OCI-LY1 (cell line): Measurements from ENCODE around the gene PGA4.
"Not testable (repeated sequence)": the region's sequence is repeated elsewhere in the genome, so short reads cannot be mapped to it uniquely, and the experiment has no call there.

Experiments
- EZH2 ChIP-seq: fragments of 200-600 bp; sonication (generic), shearing (Covaris generic); IDR thresholded peaks from 2 replicates; pipeline ENCODE4 v1.8.0; 2017; ENCODE audit warnings: borderline replicate concordance, mixed run types, mild to moderate bottlenecking, antibody characterized with exemption, low read length, moderate library complexity, mixed read lengths
- TF ChIP-seq, protein P1 (sequence below): fragments of 200-600 bp; sonication (generic), shearing (Covaris generic); IDR thresholded peaks from 2 replicates; pipeline ENCODE4 v1.5.1; 2017; ENCODE audit warnings: mild to moderate bottlenecking, antibody characterized with exemption, low read length, moderate library complexity, mixed read lengths

DNA sequence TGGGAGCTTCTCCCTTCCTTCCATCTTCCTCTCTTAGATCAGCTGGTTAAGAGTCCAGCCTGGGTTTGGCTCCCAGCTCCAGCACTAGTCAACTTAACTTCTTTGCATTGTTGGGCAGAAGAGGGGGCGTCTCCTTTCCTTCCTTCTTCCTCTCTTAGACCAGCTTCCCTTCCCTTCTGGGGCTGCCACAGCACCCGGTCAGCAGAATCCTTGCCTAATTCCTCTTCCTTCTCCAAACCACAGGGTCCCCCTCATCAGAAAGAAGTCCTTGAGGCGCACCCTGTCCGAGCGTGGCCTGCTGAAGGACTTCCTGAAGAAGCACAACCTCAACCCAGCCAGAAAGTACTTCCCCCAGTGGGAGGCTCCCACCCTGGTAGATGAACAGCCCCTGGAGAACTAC lies 19.4 kb downstream of the PGA4 start:
- TF ChIP-seq, protein P1, sequence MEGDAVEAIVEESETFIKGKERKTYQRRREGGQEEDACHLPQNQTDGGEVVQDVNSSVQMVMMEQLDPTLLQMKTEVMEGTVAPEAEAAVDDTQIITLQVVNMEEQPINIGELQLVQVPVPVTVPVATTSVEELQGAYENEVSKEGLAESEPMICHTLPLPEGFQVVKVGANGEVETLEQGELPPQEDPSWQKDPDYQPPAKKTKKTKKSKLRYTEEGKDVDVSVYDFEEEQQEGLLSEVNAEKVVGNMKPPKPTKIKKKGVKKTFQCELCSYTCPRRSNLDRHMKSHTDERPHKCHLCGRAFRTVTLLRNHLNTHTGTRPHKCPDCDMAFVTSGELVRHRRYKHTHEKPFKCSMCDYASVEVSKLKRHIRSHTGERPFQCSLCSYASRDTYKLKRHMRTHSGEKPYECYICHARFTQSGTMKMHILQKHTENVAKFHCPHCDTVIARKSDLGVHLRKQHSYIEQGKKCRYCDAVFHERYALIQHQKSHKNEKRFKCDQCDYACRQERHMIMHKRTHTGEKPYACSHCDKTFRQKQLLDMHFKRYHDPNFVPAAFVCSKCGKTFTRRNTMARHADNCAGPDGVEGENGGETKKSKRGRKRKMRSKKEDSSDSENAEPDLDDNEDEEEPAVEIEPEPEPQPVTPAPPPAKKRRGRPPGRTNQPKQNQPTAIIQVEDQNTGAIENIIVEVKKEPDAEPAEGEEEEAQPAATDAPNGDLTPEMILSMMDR, result not testable (repeated sequence)
- TF ChIP-seq EZH2, result not testable (repeated sequence)
